Measurements from ENCODE around the gene PHACTR1.

PHACTR1 gene

GRCh38 chr6:13152764-13153163 lies 436.2 kb downstream of the PHACTR1 start:
- no peak for TF ChIP-seq TCF12 (IDR thresholded peaks at IDR 0.05; ENCODE audit: low read depth)
- no peak for TF ChIP-seq NFIC (IDR thresholded peaks at IDR 0.05)
- no peak for TF ChIP-seq RAD21 (IDR thresholded peaks at IDR 0.05; ENCODE audit: low read depth)
- TF ChIP-seq TAF1 (IDR thresholded peaks at IDR 0.05; ENCODE audit: low read depth) = no peak
- TF ChIP-seq CEBPB (IDR thresholded peaks at IDR 0.05) = no peak
- TF ChIP-seq EP300 (IDR thresholded peaks at IDR 0.05; ENCODE audit: borderline replicate concordance) = no peak
- no peak for TF ChIP-seq FOXM1 (IDR thresholded peaks at IDR 0.05; ENCODE audit: borderline replicate concordance, low read depth)
- TF ChIP-seq CREB1 (IDR thresholded peaks at IDR 0.05; ENCODE audit: low read depth) = no peak
- no peak for TF ChIP-seq MAX (IDR thresholded peaks at IDR 0.05)
- no peak for TF ChIP-seq USF1 (IDR thresholded peaks at IDR 0.05)
- TF ChIP-seq REST (IDR thresholded peaks at IDR 0.05; ENCODE audit: low read depth) = no peak
- no peak for TF ChIP-seq YY1 (IDR thresholded peaks at IDR 0.05; ENCODE audit: low read depth)
- TF ChIP-seq ZBTB7A (IDR thresholded peaks at IDR 0.05; ENCODE audit: low read depth) = no peak
- no peak for TF ChIP-seq EGR1 (IDR thresholded peaks at IDR 0.05)
- no peak for TF ChIP-seq TEAD4 (IDR thresholded peaks at IDR 0.05)

GRCh38 chr6:13156381-13156780 lies 439.8 kb downstream of the PHACTR1 start:
- TF ChIP-seq NFIC (IDR thresholded peaks at IDR 0.05) (no peak), ZBTB7A (IDR thresholded peaks at IDR 0.05; ENCODE audit: low read depth) (no peak), YY1 (IDR thresholded peaks at IDR 0.05; ENCODE audit: low read depth) (no peak), TAF1 (IDR thresholded peaks at IDR 0.05; ENCODE audit: low read depth) (no peak), MAX (IDR thresholded peaks at IDR 0.05) (no peak), FOXM1 (IDR thresholded peaks at IDR 0.05; ENCODE audit: borderline replicate concordance, low read depth) (no peak), EP300 (IDR thresholded peaks at IDR 0.05; ENCODE audit: borderline replicate concordance) (no peak)

- TF ChIP-seq RAD21 (IDR thresholded peaks at IDR 0.05; ENCODE audit: low read depth) (no peak), REST (IDR thresholded peaks at IDR 0.05; ENCODE audit: low read depth) (no peak), NFIC (IDR thresholded peaks at IDR 0.05) (no peak), CEBPB (IDR thresholded peaks at IDR 0.05) (no peak), USF1 (IDR thresholded peaks at IDR 0.05) (no peak), ZBTB7A (IDR thresholded peaks at IDR 0.05; ENCODE audit: low read depth) (no peak), EP300 (IDR thresholded peaks at IDR 0.05; ENCODE audit: borderline replicate concordance) (no peak), TCF12 (IDR thresholded peaks at IDR 0.05; ENCODE audit: low read depth) (no peak)
Observed at GRCh38 chr6:13157293-13157692, 440.7 kb downstream of the PHACTR1 start.

GRCh38 chr6:13159300-13159699 lies 442.7 kb downstream of the PHACTR1 start:
- TF ChIP-seq MAX (IDR thresholded peaks at IDR 0.05) (no peak), RAD21 (IDR thresholded peaks at IDR 0.05; ENCODE audit: low read depth) (no peak)

GRCh38 chr6:13163161-13163944 lies 446.8 kb downstream of the PHACTR1 start:
- TF ChIP-seq TCF12 (IDR thresholded peaks at IDR 0.05; ENCODE audit: low read depth) = no peak
- TF ChIP-seq CEBPB (IDR thresholded peaks at IDR 0.05) = no peak
- TF ChIP-seq TAF1 (IDR thresholded peaks at IDR 0.05; ENCODE audit: low read depth) = no peak
- no peak for TF ChIP-seq ZBTB7A (IDR thresholded peaks at IDR 0.05; ENCODE audit: low read depth)
- no peak for TF ChIP-seq EGR1 (IDR thresholded peaks at IDR 0.05)
- no peak for TF ChIP-seq MAX (IDR thresholded peaks at IDR 0.05)
- no peak for TF ChIP-seq FOXM1 (IDR thresholded peaks at IDR 0.05; ENCODE audit: borderline replicate concordance, low read depth)
- no peak for TF ChIP-seq RAD21 (IDR thresholded peaks at IDR 0.05; ENCODE audit: low read depth)
- no peak for TF ChIP-seq YY1 (IDR thresholded peaks at IDR 0.05; ENCODE audit: low read depth)
- no peak for TF ChIP-seq TEAD4 (IDR thresholded peaks at IDR 0.05)

GRCh38 chr6:13164291-13164690 lies 447.7 kb downstream of the PHACTR1 start:
- no peak for TF ChIP-seq CEBPB (IDR thresholded peaks at IDR 0.05)
- no peak for TF ChIP-seq RAD21 (IDR thresholded peaks at IDR 0.05; ENCODE audit: low read depth)
- no peak for TF ChIP-seq CREB1 (IDR thresholded peaks at IDR 0.05; ENCODE audit: low read depth)
- no peak for TF ChIP-seq NFIC (IDR thresholded peaks at IDR 0.05)
- no peak for TF ChIP-seq ZBTB7A (IDR thresholded peaks at IDR 0.05; ENCODE audit: low read depth)
- TF ChIP-seq YY1 (IDR thresholded peaks at IDR 0.05; ENCODE audit: low read depth) = no peak
- no peak for TF ChIP-seq EP300 (IDR thresholded peaks at IDR 0.05; ENCODE audit: borderline replicate concordance)
- no peak for TF ChIP-seq TAF1 (IDR thresholded peaks at IDR 0.05; ENCODE audit: low read depth)
- TF ChIP-seq FOXM1 (IDR thresholded peaks at IDR 0.05; ENCODE audit: borderline replicate concordance, low read depth) = no peak
- TF ChIP-seq EGR1 (IDR thresholded peaks at IDR 0.05) = no peak
- TF ChIP-seq REST (IDR thresholded peaks at IDR 0.05; ENCODE audit: low read depth) = no peak
- TF ChIP-seq USF1 (IDR thresholded peaks at IDR 0.05) = no peak
- TF ChIP-seq TCF12 (IDR thresholded peaks at IDR 0.05; ENCODE audit: low read depth) = no peak

All from Ishikawa (cell line).